Transverse colon (tissue), 4 donors: Measurements from ENCODE around the gene RNF10.

ENCODE experiments used
- POLR2A ChIP-seq: fragments of 450-650 bp; IDR thresholded peaks from one replicate; pipeline ENCODE4 v1.6.1; 2016; ENCODE audit warnings: antibody characterized with exemption, mild to moderate bottlenecking, moderate library complexity
- POLR2AphosphoS5 ChIP-seq, 3 donors: sonication (generic); formaldehyde crosslinking; IDR thresholded peaks; one replicate each; pipeline ENCODE4 v1.6.1; 2016; ENCODE audit warnings: antibody characterized with exemption in 3 of 3
- TF ChIP-seq, protein P1 (sequence below), 5 experiments: fragments of 200-600 bp in 3 of 5; fragments of 450-650 bp in 2 of 5; sonication (generic) in 3 of 5; IDR thresholded peaks; 1 replicate in 2 of 5; 2 replicates in 3 of 5; pipeline ENCODE4 v1.5.1; 2016 to 2017; ENCODE audit warnings: antibody characterized with exemption in 5 of 5, inconsistent platforms in 3 of 5, mild to moderate bottlenecking in 2 of 5, moderate library complexity in 1 of 5

DNA sequence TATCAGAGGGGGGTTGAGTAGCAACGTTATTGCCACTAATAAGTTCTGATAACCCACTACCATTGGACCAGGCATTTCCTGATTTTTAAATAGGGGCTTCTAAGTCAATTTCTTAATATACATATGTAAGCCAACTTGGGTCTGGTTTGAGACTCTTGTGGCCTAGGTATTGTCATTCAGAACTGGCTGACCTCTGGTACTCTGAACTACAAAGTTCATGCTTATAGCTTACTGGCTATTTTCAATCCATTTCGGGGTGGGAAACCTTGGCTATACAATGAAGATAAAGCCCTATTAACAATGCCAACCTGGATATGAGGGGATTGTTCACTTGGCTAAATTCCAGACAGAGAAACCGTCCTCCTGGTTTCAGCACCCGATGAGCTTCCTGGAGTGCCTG lies 29.6 kb upstream of the RNF10 start:
- TF ChIP-seq, protein P1, sequence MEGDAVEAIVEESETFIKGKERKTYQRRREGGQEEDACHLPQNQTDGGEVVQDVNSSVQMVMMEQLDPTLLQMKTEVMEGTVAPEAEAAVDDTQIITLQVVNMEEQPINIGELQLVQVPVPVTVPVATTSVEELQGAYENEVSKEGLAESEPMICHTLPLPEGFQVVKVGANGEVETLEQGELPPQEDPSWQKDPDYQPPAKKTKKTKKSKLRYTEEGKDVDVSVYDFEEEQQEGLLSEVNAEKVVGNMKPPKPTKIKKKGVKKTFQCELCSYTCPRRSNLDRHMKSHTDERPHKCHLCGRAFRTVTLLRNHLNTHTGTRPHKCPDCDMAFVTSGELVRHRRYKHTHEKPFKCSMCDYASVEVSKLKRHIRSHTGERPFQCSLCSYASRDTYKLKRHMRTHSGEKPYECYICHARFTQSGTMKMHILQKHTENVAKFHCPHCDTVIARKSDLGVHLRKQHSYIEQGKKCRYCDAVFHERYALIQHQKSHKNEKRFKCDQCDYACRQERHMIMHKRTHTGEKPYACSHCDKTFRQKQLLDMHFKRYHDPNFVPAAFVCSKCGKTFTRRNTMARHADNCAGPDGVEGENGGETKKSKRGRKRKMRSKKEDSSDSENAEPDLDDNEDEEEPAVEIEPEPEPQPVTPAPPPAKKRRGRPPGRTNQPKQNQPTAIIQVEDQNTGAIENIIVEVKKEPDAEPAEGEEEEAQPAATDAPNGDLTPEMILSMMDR (IDR thresholded peaks at IDR 0.05), result no peak
- TF ChIP-seq POLR2A, result no peak
- no peak for TF ChIP-seq POLR2AphosphoS5 (IDR thresholded peaks at IDR 0.05)
